Activated gamma-delta T cell (primary cell): ENCODE measurements around the gene NUDT21.
"Not testable (repeated sequence)": the region's sequence is repeated elsewhere in the genome, so short reads cannot be mapped to it uniquely, and the experiment has no call there.

Experiments
- DNase-seq: peaks from one replicate; lab custom pipeline; 2025; lab: John Stamatoyannopoulos, UW

Gene NUDT21

GRCh38 chr16:56419740-56420548, 31.2 kb downstream of the NUDT21 start:
- DNase-seq = no peak

GRCh38 chr16:56417138-56417537, 34.0 kb downstream of the NUDT21 start:
- no peak for DNase-seq

DNA sequence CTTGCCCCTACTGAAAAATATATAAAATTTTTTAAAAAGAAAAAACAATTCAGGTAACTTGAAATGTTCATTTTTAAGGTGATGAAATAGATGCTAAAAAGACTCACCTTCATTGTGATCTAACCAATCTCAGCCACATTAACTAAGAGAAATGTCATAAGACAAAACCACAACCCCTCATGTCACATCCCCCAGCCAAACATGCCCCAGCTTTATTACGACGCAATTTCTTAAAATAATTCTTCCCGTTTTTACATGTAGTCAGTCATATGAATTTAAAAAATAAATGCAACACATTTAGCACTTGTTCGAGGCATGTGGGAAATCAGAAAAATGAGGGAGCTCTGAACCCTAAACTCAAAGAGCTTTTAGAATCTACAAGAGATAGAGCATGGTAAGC, 35.3 kb downstream of the NUDT21 start:
- DNase-seq = no peak

DNA sequence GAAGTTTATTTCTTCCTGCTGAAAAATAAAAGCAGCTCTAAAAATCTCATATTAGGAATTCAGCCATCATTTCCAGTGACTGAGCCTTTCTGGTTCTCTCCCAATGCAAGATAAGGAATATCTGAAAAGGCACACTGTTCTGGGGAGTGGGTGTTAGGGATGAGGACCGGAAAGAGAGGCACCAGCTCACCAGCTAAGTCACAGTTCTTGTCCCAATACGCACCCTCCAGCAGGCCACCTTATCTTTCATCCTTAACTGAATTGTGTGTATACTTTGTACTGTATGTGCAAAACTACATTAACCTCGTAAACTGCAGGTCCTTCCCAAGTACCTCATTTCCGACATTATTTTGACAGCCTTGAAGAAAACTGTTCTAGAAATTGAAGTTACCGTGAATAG, 36.8 kb downstream of the NUDT21 start:
- no peak for DNase-seq

- DNase-seq = no peak
Observed at GRCh38 chr16:56413381-56413780, 37.8 kb downstream of the NUDT21 start.

GRCh38 chr16:56411624-56412023, 39.5 kb downstream of the NUDT21 start:
- DNase-seq = no peak

DNA sequence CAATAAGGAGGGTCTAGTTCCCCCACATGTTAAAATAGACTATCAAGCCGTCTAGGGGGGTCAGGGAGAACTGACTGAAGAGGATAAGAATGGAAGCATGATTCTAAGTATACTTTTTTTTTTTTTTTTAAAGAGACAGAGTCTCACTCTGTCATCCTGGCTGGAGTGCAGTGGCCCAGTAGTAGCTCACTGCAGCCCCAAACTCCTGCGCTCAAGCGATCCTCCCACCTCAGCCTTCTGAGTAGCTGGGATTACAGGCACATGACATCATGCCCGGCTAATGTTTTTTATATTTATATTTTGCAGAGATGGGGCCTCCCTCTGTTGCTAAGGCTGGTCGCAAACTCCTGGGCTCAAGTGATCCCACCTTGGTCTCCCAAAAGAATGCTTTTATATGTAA, 40.0 kb downstream of the NUDT21 start:
- no peak for DNase-seq

- DNase-seq = no peak
Observed at GRCh38 chr16:56409195-56409594, 41.9 kb downstream of the NUDT21 start.

GRCh38 chr16:56408379-56409098, 42.6 kb downstream of the NUDT21 start:
- no peak for DNase-seq

DNA sequence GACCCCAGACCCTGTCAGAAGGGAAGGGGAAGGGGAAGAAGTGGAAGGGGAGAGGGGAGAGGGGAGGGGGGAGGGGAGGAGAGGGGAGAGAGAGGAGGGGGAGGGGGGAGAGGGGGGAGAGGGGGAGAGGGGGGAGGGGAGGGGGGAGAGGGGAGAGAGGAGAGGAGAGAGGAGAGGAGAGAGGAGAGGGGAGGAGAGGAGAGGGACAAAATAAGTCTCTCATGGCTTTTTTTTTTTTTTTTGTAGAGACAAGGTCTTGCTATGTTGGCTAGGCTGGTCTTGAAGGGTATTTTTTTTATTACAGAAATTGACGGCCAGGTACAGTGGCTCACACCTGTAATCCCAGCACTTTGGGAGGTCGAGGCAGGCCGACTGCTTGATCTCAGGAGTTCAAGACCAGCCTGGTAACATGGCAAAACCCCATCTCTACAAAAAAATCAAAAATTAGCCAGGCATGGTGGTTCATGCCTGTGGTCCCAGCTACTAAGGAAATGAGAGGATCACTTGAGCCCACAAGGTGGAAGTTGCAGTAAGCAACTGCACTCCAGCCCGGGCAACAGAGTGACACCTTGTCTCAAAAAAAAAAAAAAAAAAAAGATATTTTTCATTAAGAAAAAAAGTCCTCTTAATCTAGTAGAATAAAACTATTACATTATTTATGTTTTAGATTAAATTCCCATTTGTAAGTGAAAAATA, 45.0 kb downstream of the NUDT21 start:
- DNase-seq = no peak

DNA sequence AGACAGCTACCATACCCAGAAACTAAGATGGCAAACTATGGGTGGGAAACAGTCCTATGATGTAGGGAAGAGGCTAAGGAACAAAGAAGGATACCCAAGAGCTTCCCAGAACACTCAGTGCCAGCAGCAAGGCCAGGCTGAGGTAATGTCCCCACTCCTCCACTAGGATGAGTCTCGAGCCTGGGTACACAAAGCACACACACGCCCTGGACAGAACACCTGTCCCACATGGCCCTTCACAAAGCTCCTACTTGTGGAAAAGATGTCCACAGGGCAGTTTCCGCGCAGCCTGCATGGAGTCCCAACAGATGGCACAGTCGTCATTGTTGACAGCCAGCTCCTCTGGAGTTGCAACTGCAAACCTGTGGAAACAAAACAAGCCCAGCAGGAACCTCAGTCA, 49.6 kb downstream of the NUDT21 start:
- DNase-seq = no peak

GRCh38 chr16:56400458-56400857, 50.7 kb downstream of the NUDT21 start:
- DNase-seq = no peak

DNA sequence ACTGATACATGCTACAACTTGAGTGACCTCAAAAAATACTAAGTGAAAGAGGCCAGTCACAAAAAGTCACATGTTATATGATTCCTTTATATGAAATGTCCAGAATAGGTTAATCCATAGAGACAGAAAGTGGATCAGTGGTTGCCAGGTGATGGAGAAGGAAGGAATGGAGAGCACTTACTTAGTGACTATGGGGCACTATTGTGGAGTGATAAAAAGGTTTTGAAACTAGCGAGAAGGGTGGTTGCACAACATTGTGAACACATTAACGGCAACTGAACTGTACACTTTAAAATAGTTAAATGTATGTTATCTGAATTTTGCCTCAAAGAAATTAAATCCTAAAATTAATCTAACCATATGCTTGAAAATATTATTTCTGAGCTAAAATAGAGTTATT, 51.6 kb downstream of the NUDT21 start:
- DNase-seq = no peak

GRCh38 chr16:56399047-56399446, 52.1 kb downstream of the NUDT21 start:
- DNase-seq = no peak

- not testable (repeated sequence) for DNase-seq
Observed at GRCh38 chr16:56396724-56397123, 54.4 kb downstream of the NUDT21 start.

DNA sequence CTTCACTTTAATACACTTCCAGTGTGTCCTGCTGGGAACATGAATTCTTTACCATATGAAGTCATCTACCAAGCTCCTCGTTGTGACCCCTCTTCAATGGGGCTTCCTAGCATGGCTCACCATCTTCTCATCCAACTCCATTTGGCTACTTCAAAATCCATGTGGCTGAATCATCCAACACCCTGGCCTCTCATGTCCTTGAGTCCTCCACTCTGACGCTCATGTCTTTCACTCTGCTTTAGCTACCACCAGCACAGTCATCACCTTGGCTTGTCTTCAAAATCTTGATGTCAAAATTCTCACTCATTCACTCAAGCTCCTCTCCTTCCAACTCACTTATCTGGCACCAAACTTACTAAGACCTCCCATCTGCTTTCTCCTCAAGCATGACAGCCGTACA, 61.6 kb downstream of the NUDT21 start:
- no peak for DNase-seq

- DNase-seq = no peak
Observed at GRCh38 chr16:56388209-56388608, 62.9 kb downstream of the NUDT21 start.

- no peak for DNase-seq
Observed at GRCh38 chr16:56387396-56387795, 63.7 kb downstream of the NUDT21 start.

GRCh38 chr16:56384074-56384721, 66.9 kb downstream of the NUDT21 start:
- DNase-seq = no peak

- no peak for DNase-seq
Observed at GRCh38 chr16:56382901-56383355, 68.2 kb downstream of the NUDT21 start.

DNA sequence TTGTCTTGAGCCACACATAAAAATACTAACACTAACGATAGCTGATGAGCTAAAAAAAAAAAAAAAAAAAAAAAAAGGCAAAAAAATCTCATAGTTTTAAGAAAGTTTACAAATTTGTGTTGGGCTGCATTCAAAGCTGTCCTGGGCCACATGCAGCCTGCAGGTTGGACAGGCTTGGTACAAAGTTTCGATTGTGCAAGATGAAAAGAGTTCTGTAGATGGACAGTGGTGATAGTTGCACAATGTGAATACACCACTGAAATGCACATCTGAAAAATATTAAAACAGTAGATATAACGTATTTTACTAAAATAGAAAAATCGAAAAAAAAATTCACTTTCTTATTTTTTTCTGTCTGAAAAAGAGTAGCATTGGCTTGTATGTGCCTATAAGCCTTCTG, 68.7 kb downstream of the NUDT21 start:
- no peak for DNase-seq
